Inferior parietal cortex (tissue), 1 donor: ENCODE results near the gene DFFB.

Experiments
- DNase-seq: peaks from one replicate; pipeline ENCODE4 v3.0.0-alpha.2; 2016; ENCODE audit errors: extremely low spot score

DFFB gene

GRCh38 chr1:3872546-3872945 lies 15.3 kb downstream of the DFFB start:
- DNase-seq, result no peak

GRCh38 chr1:3874736-3875135 lies 17.5 kb downstream of the DFFB start:
- no peak for DNase-seq

- no peak for DNase-seq
Observed at GRCh38 chr1:3876716-3877115, 19.4 kb downstream of the DFFB start.

GRCh38 chr1:3879099-3879498 lies 21.8 kb downstream of the DFFB start:
- no peak for DNase-seq

GRCh38 chr1:3879787-3880428 lies 22.6 kb downstream of the DFFB start:
- no peak for DNase-seq

GRCh38 chr1:3880429-3881192 lies 23.3 kb downstream of the DFFB start:
- DNase-seq, result no peak

GRCh38 chr1:3881193-3881480 lies 23.9 kb downstream of the DFFB start:
- DNase-seq, result no peak

GRCh38 chr1:3883194-3883925 lies 26.1 kb downstream of the DFFB start:
- DNase-seq, result no peak

GRCh38 chr1:3884966-3885365 lies 27.7 kb downstream of the DFFB start:
- no peak for DNase-seq

- no peak for DNase-seq
Observed at GRCh38 chr1:3885611-3886010, 28.3 kb downstream of the DFFB start.

- DNase-seq, result no peak
Observed at GRCh38 chr1:3886106-3886670, 28.9 kb downstream of the DFFB start.

- DNase-seq, result no peak
Observed at GRCh38 chr1:3886691-3887090, 29.4 kb downstream of the DFFB start.

- no peak for DNase-seq
Observed at GRCh38 chr1:3888301-3888700, 31.0 kb downstream of the DFFB start.

GRCh38 chr1:3889936-3890335 lies 32.7 kb downstream of the DFFB start:
- no peak for DNase-seq

- DNase-seq, result no peak
Observed at GRCh38 chr1:3890389-3891328, 33.4 kb downstream of the DFFB start.

- DNase-seq, result no peak
Observed at GRCh38 chr1:3891329-3891865, 34.1 kb downstream of the DFFB start.

GRCh38 chr1:3892748-3893147 lies 35.5 kb downstream of the DFFB start:
- peak; percentile 27 for DNase-seq

GRCh38 chr1:3893190-3893589 lies 35.9 kb downstream of the DFFB start:
- no peak for DNase-seq

- no peak for DNase-seq
Observed at GRCh38 chr1:3894626-3895278, 37.5 kb downstream of the DFFB start.

- no peak for DNase-seq
Observed at GRCh38 chr1:3895279-3895950, 38.1 kb downstream of the DFFB start.
